HG03439 (cell line): ENCODE measurements around the gene UAP1.

Experiments used
- ATAC-seq: cut with Tn5 transposase; IDR thresholded peaks from one replicate; pipeline ENCODE4 v1.9.1; 2021; ENCODE audit warnings: mild to moderate bottlenecking, moderate library complexity; ENCODE audit not compliant: unreplicated experiment

The UAP1 gene

GRCh38 chr1:162561616-162562469, at the start of gene UAP1:
TSS of gene UAP1 (plus strand) at chr1:162561722. CDS start at chr1:162566069, 4,347 bp downstream.
- ATAC-seq: peak; percentile 45

- ATAC-seq: no peak
Measured at GRCh38 chr1:162527314-162527713, 34.2 kb upstream of the UAP1 start.

DNA sequence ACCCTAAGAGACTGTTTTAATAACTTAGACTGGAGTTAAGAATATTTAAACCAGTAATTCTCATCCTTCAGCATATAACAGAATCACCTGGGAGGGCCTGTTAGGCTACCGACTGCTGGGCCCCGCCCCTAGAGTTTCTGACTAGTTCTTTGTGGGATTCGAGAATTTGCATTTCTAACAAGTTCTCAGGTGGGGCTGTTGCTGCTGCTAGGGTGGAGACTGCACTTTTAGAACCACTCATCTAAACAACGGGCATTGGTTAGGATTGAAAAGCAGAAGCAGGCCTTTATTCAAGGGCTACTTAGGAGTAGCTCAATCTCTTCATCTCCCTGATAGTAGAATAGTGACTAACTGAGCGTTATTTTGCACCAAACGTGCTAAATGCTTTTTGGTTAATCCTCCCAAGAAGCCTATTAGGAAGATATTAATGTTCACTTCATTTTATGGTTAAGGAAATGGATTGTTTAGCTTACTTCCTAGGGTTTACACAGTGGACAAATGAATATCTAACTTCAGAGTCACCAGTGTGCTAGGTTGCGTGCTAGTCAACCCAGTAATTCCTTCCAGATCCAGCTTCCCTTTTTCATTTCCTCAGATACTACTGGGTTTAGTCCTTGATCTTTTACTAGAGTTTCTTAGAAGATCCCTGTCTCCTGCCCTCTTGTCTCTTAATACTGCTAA, 31.1 kb upstream of the UAP1 start:
- ATAC-seq: peak; percentile 86

DNA sequence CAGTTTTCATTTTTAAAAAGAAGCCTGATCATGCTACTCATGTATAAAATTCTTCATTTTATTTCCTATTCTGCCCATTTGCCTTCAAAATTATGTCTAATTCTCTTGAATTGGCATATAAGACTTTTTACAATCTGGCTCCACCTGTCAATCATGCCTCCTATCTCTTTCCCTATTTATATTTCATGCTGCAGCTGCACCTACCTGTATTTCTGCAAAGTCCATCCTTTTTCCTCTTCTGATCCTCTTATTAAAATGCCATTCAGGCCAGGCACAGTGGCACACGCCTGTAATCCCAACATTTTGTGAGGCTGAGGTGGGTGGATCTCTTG, 30.6 kb upstream of the UAP1 start:
- ATAC-seq: no peak

- no peak for ATAC-seq
Measured at GRCh38 chr1:162535501-162535900, 26.0 kb upstream of the UAP1 start.

DNA sequence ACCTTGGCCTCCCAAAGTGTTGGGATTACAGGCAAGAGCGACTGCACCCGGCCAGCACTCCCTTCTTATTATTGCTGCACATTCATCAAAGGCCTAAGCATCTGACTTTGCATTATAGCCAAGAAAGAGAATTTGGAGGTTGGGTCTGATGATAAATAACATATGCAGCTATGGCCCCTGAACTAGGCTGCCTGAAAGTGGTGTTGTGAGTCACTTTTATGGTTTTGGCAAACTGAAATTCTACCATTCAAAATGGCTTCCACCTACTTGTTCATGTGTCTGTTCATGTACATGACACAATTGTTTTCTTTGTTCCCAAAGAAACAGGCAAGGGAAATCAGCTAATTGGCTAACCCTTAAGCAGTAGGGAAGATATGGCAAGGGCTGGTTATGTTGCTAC, 25.0 kb upstream of the UAP1 start:
- no peak for ATAC-seq

DNA sequence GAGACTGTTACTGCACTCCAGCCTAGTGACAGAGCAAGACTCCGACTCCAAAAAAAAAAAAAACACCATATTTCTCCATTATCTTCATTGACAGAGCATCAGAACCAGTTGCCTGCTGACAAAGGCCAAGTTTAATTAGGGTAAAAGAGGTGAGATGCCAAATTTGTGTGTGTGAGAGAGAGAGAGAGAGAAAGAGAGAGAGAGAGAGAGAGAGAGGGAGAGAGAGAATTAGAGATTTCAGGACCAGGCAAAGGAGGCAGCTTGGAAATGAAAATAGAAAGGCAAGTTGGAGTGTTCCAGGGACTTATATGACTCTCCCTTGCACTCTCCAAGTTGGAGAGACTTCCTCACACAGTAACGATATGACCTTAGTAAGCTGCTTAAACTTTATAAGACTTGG, 24.3 kb upstream of the UAP1 start:
- ATAC-seq: no peak

DNA sequence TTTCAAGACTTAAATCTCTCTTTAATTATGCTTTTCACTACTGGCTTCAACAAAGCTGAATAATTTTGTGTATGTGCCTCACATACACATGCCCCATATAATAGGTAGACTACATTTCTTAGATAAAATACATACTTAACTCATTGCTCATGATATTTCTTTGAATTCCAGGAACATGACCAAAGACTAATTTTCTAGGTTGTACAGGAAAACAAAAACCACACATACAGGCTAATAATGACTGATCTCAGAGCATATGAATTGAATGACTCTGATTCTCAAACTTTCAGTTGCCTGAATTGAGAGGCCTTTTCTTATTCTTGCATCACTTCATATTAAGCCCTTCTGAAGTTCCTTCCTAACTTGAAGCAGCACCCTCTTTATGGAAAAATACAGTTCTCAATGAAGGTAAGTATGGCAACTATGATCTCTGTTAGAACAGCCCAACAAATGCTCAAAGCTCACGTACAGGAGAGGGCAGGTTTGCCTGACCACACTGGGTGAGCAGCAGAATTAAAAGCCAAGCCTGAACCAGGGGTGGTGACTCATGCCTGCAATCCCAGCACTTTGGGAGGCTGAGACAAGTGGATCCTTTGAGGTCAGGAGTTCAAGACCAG, 22.6 kb upstream of the UAP1 start:
- no peak for ATAC-seq

GRCh38 chr1:162541619-162542141, 19.8 kb upstream of the UAP1 start:
- no peak for ATAC-seq

DNA sequence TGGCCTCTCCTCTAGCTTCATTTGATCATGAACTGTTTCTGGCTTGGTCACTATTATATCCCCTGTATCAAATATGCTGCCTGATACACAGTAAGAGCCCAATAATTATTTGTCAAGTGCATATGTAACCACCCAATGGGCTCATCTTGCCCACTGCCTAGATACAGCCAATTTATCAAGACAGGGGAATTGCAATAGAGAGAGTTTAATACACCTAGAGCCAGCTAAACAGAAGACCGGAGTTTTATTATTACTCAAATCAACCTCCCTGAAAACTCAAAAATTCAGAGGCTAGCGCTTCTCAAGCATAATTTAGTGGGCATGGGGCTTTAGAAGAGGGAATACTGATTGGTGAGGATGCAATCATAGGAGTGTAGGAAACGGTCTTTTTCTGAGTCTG, 18.3 kb upstream of the UAP1 start:
- no peak for ATAC-seq

GRCh38 chr1:162548170-162548569, 13.4 kb upstream of the UAP1 start:
- ATAC-seq: no peak

GRCh38 chr1:162549001-162549400, 12.5 kb upstream of the UAP1 start:
- no peak for ATAC-seq

DNA sequence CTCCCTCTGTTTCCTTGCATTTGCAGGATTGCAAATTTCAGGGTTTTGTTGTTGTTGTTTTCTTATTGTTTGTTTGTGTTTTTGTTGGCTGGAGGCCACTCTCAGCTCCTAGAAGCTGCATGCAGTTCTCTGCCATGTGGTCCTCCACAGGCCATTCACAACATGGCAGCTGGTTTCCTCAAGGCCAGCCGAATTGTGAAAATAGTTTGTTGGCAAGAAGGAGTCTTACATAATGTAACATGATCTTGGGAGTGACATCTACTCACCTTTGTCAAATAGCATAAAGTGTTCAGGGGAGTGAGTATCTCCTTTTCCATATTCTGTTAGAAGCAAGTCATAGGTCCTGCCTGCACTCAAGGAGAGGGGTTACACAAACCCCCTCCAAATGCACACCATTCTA, 10.6 kb upstream of the UAP1 start:
- no peak for ATAC-seq

DNA sequence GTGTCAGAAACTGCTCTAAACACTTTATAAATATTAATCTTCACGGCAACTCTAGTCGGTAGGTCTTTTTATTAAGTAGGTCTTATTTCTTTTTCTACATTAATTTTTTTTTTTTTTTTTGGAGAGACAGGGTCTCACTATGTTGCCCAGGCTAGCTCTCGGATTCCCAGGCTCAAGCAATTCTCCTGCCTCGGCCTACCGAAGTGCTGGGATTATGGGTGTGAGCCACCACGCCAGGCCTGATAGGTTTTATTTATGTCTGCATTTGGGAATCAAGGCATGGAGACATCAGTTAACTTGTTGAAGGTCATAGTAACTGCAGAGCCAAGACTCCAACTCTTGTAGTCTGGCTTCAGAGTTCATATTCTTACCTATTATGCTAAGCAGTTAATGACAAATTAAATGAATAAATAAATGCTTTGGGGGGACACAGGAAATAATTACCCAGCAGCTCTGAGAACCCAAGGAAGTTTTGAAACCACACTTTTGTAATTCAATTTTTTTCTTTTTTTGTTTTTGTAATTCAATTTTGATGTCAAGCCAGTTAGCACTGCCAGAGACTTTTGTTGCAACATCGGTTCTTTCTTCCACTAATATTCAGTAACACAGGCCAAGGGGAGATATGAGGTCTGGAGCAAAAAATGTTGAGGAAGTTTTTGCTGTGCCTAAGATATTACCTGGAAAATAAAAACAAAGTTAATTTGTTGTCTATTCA, 9.4 kb upstream of the UAP1 start:
- no peak for ATAC-seq

- no peak for ATAC-seq
Measured at GRCh38 chr1:162552684-162553252, 8.8 kb upstream of the UAP1 start.

DNA sequence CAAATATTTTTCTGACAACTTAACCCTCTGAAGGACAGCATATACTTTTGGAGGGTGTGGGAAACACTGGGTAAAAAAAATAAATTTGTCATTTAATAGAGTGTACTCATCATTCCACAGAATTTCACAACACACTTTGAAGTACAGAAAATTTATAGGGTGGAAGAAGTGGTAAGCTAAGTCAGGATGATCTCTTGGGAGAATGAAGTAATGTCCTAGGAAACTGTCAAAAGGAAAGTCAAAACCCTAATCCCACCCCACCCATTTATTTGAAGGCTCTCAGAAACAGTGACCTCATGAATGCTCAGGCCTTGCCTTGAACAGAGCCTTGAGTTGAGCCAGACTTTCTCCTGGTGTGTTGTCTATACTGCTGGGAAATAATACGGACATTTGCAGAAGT, 7.3 kb upstream of the UAP1 start:
- ATAC-seq: no peak

DNA sequence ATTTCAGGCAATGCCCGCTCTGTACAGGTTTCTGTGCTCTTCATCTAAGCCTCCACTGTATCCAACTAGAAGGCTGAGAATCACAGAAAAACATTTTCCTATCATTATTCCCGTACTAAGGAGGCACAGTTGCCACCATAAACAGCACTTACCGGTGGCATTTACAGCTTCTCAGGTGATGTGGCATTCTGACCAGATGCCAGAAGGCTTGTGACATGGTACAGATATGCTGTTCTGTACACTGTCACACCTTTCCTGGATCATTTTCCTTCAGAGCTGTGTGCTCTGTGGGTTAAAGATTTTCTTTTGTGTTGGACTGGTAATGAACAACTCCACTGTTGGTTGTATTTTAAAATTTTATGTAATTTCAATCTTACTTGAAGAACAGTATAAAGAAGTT, 4.0 kb upstream of the UAP1 start:
- no peak for ATAC-seq

- ATAC-seq: no peak
Measured at GRCh38 chr1:162560303-162561036, 1.1 kb upstream of the UAP1 start.

DNA sequence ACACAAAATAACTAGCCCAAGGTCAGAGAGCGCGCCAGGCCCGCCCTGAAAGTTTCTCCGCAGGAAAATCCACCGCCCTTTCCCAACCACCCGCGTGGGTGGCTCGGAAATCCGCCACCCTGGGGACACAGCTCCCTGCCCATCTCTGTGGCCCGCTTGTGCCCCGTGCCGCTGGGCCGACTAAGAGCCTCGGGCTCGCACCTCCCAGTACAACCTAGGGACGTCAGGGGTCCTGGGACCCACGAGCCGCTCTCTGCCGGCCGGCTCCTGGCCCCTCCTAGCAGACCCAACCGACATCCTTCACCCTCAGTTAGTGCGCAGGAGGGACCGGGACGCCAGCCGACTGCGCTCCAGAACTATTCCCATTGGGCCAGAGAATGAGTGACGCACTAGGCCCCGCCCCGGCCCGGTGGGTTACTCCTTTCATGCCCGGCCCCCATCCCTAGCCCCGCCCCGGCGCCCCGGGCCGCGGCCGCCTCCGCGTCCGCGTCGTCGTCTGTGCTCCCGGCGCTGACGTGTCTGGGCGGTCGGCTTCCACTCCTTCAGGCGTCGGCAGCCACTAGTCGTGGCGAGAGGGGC, 396 bp upstream of the UAP1 start:
- peak; percentile 93 for ATAC-seq

DNA sequence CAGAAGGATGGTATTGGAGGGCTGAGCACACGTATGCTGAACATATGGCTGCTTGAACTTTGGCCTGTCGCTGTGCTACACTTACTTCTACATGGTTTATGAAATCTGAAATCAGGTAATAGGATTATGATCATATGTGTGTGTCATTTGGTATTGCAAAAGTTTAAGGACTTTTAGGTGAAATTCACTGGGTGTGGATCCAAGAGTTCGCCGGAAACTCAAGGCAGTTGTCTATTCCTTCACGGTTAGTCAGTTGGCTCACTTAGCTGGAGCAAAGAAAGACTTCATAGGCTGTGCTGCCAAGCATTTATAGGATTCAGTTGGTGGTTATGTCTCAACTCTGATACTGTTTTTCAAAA, 927 bp downstream of the UAP1 start:
- no peak for ATAC-seq
